HG03159 (cell line): ENCODE measurements around the gene ANKLE1.
A peak's percentile ranks its signal among the peaks of the same experiment; 100 is the strongest.
"Not testable (repeated sequence)": the region's sequence is repeated elsewhere in the genome, so short reads cannot be mapped to it uniquely, and the experiment has no call there.

Experiments
- ATAC-seq: cut with Tn5 transposase; IDR thresholded peaks from one replicate; pipeline ENCODE4 v1.9.1; 2021; ENCODE audit warnings: mild to moderate bottlenecking, moderate library complexity; ENCODE audit not compliant: unreplicated experiment

Gene ANKLE1

DNA sequence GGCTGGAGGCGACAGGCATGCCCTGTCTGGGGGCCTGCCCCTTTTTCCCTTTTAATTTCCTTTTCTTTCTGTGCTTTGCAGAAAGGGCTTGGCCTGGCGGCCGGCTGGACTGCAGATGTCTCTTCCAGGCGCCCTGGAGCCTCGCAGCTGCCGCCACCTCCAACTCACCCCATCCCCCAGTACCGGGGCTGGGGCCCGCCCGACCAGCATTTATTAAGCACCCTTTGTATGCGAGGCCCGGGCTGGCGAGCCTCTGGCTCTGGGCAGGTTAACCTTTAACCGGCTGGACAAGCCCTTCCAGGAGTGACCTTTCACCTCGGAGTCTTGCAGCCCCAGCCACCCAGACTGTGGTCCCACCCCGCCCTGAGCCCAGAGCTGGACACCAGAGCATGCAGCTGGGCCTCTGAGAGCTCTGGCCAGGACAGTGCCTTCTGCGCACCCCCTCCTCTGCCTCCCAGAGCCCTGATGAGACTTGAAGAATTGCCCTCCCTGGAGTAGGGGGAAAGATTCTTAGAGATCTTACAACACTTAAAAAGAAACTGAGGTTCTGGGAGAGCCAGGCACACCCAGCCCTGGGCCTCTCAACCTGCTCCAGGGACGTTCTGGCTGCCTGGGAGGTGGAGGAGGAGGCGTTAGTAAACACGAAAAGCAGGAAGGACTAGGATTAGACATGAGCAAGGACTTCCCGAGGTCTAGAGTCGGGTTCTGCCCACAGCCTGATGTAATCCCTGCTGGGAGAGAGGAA lies 34.8 kb upstream of the ANKLE1 start:
- ATAC-seq, result no peak

GRCh38 chr19:17248011-17248776 lies 33.5 kb upstream of the ANKLE1 start:
- ATAC-seq, result no peak

GRCh38 chr19:17249887-17250548 lies 31.7 kb upstream of the ANKLE1 start:
- ATAC-seq, result no peak

- ATAC-seq, result no peak
Observed at GRCh38 chr19:17254636-17255035, 27.1 kb upstream of the ANKLE1 start.

DNA sequence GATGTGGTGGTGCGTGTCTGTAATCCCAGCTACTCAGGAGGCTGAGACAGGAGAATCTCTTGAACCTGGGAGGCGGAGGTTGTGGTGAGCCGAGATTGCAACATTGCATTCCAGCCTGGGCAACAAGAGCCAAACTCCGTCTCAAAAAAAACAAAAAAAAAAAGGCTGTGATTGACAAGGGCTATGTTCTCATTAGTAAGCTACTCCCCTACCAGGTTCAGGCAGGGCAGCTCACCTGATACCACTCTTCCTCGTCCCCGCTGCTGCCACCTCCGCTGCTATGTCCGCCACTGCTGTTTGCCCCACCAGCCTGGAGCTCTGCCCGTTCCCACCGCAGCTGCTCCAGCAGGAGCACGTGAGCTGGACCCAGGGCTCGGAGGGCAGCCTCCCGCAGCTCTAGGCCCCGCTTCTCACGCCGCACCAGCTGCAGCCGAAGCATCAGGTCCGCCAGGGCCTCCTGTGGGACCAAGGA lies 26.5 kb upstream of the ANKLE1 start:
- ATAC-seq, result no peak

DNA sequence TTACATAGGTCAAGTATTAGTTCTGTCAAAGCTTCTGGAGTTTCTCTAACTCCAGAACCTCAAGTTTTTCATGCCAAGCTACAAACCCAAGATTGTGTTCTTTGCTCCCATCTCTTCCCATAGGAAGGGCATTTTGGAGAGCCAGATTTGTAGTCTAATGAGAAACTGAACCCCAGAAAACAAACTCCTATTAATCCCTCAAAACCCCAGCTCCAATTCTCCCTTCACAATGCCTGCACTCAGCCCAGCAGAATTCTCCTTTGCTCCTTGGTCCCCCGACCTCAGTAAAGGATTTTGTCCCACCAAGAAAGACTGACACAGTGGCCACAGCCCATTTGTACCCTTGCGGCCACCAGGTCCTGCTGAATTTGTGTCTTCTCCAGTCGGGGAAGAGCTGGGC lies 25.6 kb upstream of the ANKLE1 start:
- no peak for ATAC-seq

DNA sequence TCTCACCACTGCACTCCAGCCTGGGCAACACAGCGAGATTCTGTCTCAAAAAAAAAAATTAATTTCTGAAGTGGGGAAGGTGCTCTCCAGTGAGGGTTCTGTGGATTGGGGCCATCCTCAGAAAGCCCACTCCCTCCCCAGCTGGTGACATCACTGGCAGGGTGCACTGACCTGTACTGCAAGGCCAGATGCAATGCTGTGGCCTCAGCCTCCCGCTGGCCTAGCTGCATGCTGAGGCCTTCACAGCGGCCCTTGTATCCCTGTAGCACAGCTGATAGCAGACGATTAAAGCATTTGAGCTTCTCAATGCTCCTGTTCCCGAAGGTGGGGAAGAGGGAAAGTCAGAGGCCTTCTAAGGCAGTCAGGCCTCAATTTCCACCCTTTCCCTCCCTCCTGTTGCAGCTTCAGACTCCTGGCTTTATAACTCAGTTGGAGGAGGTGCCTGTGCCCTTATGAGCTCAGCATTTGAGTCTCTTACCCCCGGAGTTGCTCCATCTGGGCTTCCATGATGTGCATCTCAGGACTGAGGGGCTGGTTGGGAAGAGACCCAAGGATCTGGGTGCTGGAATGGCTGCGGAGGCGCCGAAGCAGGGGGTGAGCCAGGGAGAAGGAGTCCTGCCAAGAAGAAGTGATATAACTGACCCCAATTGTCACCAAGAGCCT lies 22.5 kb upstream of the ANKLE1 start:
- ATAC-seq, result no peak

GRCh38 chr19:17259934-17260333 lies 21.8 kb upstream of the ANKLE1 start:
- no peak for ATAC-seq

GRCh38 chr19:17260842-17261325 lies 20.8 kb upstream of the ANKLE1 start:
- peak; percentile 70 for ATAC-seq

DNA sequence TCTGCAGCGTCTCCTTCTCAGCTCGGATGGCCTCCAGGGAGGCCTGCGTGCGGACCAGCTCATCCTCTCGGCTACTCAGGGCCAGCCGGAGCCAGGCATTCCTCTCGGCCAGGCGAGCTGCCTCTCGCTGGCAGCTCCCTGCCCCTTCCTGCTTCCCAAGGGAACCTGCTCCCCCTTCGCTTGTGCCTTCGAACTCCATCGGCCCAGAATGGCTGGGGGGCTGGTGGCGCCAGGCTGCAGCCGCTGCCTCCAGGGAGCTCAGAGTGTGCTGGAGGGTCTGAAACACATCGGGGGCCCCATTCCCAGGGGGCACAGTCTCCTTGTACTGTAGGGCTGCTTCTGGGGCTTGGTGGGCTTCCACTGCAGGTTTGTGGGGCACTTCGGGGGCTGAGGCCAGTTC lies 19.1 kb upstream of the ANKLE1 start:
- no peak for ATAC-seq

DNA sequence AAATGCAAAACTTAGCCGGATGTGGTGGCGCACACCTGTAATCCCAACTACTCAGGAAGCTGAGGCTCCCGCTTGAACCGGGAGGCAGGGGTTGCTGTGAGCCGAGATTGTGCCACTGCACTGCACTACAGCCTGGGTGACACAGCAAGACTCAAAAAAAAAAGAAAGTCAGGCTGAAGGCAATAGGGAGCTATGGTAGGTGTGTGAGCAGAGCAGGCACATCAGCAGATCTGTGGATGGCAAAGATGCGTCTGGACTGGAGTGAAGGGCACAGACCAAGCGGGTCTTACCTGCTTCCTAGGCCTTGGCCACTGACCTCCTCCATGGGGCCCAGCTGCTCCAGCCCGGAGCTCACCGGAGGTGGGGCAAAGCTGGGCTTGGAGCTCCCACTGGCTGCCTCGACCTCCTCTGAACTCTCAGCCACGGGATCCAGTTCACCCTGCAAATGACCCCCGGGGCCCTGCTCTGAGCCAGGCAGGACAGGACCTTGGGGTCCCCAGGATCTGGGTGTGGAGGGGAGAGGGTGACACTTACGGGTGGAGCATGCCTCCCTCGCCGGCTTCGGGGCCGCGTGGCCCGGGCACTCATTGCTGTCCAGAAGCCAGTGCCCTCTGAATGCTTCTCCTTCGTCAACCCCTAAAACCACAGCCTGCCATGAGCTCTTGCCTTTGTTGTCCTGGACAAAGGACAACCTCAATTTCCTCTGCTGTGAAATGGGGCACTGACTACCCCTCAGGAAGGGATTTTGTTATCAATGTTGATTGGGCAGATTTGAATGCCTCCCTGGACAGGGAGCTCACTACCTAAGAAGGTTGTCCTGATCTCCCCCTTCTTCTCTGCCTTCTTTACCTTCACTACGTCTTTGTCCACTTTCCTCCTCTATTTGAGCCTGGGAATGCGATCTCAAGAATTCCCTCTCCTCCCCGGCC lies 17.7 kb upstream of the ANKLE1 start:
- ATAC-seq, result no peak

DNA sequence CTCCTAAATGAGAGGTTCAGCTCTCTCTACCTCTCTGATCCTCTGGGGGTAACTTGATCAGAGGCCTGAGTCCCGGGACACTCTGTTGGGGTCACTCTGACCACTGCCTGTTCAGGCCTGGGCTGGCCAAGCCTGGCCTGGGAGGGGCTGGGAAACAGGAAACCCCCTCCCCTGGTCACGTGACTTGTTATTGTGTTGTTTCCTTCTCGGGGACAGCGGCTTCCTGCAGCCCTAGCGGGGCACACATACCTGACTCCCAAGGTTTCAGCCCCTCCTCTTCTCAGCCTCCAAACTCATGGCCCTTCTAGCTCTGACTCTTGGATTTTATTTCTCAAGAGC lies 17.1 kb upstream of the ANKLE1 start, which contains the start of gene USHBP1:
TSS of gene USHBP1 (minus strand) at position 105 of the 339 bp plus-strand sequence. CDS start 446 bp downstream, outside the sequence.
- ATAC-seq, result no peak

DNA sequence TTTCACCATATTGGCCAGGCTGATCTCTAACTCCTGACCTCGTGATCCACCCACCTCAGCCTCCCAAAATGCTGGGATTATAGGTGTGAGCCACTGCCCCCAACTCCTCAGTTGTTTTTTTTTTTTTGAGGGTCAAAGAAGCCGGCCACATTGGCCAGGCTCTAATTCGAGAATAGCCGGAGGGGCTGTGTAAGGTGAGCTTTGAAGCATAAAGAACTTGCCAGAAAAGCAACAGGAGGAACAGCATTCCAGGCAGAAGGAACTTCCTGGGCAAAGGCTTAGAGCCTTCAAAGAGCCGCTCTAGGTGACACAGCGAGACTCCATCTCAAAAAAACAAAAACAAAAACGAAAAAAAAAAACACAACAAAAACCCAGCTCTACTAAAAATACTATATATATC lies 15.7 kb upstream of the ANKLE1 start:
- ATAC-seq, result no peak

- no peak for ATAC-seq
Observed at GRCh38 chr19:17266589-17266974, 15.1 kb upstream of the ANKLE1 start.

- ATAC-seq, result peak; percentile 86
Observed at GRCh38 chr19:17266975-17267788, 14.5 kb upstream of the ANKLE1 start, which contains the start of gene BABAM1. BABAM1 (plus strand) TSS chr19:17267443; CDS start chr19:17268807, 1,364 bp downstream.

- ATAC-seq, result no peak
Observed at GRCh38 chr19:17268754-17269153, 12.9 kb upstream of the ANKLE1 start.

GRCh38 chr19:17274892-17275291 lies 6.8 kb upstream of the ANKLE1 start:
- ATAC-seq, result not testable (repeated sequence)

DNA sequence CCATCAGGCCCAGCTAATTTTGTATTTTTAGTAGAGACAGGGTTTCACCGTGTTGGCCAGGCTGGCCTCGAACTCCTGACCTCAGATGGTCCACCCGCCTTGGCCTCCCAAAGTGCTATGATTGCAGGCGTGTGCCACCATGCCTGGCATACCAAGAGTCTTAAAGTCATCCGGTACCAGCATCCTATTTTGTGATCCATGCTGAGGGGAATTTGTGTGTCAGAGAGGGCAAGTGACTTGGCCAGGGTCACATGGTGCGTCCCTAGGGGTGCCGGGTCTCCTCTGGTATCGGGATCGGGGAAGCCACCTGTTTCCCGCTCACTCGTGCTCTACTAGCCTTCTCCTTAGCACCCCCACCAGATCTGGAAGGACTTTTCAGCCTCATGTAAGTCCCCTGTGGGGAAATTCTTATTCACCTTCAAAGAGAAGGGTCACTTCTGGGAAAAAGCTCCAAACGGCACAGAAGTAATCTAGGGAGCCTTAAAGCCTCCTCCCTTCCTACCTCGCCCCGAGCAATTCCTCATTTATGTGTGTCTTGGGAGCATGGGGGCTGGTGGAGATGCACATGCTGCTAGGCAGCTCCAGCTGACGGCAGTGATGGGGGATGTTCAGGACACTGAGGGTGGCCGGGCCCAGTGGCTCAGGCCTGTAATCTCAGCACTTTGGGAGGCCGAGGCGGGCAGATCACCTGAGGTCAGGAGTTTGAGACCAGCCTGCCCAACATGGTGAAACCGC lies 6.1 kb upstream of the ANKLE1 start:
- no peak for ATAC-seq
